GM18867 (cell line): ENCODE data around the gene UGT2B11.
A peak's percentile ranks its signal among the peaks of the same experiment; 100 is the strongest.
"Not testable (repeated sequence)": the region's sequence is repeated elsewhere in the genome, so short reads cannot be mapped to it uniquely, and the experiment has no call there.

Experiments used
- ATAC-seq: cut with Tn5 transposase; IDR thresholded peaks from one replicate; pipeline ENCODE4 v1.9.1; 2021; ENCODE audit warnings: mild to moderate bottlenecking, moderate library complexity; ENCODE audit not compliant: unreplicated experiment

Gene UGT2B11

DNA sequence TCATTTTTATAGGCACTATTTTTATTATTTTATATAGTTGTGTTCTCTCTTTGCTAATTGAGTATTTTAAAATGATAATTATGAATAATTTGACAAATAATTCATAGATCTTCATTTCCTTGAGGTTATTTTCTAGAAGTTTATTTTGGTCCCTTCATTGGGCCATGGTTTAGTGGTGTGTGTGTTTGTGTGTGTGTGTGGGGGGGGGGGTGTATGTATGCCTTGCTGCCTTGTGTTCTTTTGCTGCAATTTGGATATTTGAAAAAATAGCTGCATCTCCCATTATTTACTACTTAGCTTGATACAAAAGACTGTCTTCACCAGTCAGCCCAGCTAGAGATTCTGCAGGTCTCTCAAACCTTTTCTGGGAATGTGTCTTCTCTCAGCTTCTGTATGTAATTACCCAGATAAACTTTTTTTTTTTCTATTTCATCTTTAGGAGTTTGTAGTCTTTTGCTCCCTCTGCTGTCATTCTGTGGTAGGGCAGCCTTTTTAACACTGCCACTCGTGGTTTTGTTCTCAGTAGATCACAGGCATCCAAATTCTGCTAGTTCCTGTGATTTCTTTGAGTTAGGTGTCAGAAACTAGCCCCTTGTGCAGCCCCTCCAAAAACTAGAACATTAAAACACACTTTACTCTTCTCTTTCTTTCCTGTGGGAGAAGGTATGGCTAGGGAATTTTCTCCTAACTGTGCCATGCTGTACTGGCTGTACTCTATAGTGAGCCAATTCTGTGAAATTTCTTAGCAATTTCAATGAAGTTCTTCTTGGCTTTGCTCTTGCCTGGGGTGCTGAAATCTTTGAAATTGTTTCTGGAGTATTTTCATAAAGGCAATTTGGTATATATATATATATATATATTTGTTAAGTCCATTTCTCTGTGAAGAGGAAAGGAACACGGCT lies 44.1 kb downstream of the UGT2B11 start:
- ATAC-seq: peak; percentile 90

- not testable (repeated sequence) for ATAC-seq
These were observed 45.4 kb downstream of the UGT2B11 start for GRCh38 chr4:69169171-69169570.

DNA sequence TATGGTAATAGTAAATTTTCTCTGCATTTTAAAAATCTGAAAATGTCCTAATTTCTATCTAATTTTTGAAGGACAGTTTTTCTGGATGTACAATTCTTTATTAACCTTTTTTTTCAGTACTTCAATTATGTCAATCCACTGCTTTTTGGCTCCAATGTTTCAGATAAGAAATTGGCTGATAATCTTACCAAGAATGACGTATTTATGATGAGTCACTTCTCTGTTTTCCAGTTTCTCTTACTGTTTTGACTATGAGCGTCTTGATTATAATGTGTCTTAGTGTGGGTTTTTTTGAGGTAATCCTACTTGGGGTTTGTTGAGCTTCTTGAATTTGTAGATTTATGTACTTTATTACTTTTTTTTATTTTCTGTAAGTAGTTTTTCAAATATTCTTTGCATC lies 47.2 kb downstream of the UGT2B11 start:
- ATAC-seq: no peak

DNA sequence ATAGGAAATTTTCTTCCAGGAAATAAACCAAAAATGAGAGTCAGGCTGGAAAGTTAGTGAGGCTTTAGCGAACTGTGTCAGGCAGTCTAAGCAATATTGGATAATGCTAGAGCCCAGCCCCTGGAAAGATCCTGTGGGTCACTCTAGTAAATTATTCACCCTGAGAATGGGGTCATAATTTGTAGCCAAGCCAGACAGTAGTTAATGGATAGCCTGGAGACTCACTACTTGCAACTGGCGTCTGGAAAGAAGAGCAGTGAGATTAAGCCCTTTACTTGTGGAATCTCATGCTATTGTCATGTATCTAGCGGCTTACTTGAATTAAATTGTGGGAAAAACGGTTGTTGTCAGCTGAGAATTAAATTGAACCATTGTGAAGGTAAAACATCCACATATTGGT lies 48.2 kb downstream of the UGT2B11 start:
- ATAC-seq: not testable (repeated sequence)

DNA sequence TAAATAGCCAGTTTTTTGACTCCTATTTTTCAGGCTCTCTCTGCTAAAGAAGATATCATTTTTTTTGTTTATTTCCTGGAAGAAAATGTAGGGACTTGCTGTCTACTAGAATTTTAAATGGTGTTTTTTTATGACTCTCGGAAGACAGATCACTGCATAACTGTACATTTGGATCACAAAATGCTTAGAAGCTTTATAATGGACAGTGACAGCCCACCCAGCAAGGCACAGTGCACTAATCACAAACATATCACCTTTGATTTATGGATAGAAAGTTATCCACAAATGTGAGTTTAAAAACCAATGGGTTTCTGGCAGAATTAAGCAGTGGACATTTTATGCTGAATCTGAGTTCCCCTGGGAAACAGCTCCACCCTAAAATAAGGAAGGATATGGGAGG lies 48.8 kb downstream of the UGT2B11 start:
- not testable (repeated sequence) for ATAC-seq

GRCh38 chr4:69156913-69157312 lies 57.6 kb downstream of the UGT2B11 start:
- ATAC-seq: peak; percentile 72

- no peak for ATAC-seq
These were observed 60.5 kb downstream of the UGT2B11 start for GRCh38 chr4:69154021-69154420.
